Measurements from ENCODE around the gene AMD1.
"Not testable (repeated sequence)": the region's sequence is repeated elsewhere in the genome, so short reads cannot be mapped to it uniquely, and the experiment has no call there.

AMD1 gene

DNA sequence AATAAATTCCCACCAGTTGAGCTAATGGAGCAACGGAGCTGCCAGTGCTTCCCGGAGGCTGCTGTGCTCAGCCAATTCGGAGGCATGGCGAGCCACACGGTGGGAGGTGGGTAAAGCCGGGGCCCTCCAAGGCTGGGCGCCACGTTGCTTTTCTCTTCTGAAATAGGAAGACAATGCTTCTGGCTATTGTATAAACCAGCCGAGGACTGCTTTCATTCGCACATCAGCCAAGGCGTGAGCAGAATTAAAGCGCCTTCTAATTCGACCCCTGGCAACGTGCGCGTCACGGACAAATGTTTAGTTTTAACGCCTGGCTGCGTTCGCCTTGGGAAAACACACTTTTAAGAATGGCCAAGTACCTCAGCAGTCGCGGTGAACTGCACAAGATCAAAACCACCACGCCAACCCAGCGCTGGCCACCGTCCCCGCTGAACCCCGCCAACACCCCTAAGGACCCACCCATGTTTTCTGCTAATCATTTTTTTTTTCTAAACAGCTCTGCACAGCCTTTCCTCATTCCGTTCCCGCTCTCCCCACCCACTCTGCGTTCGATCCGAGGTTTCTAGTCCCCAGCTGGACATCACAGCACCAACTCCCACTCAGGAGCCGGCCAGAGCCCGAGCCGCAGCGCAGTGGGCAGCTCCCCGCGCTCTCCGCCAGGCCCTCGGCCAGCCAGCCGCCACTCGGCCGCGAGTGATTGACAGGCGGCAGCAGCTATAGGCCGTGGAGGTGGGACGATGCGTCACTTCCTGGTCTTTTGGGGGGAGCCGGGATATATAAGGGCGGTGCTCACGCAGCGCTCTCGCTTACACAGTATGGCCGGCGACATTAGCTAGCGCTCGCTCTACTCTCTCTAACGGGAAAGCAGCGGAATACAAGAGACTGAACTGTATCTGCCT lies at the start of gene AMD1:
Gene AMD1 (plus strand): TSS at position 805 of the 899 bp plus-strand sequence. CDS start 321 bp downstream, outside the sequence.
- DNase-seq (ENCODE audit: low read depth in 2 of 2) = peak; percentile 92

DNA sequence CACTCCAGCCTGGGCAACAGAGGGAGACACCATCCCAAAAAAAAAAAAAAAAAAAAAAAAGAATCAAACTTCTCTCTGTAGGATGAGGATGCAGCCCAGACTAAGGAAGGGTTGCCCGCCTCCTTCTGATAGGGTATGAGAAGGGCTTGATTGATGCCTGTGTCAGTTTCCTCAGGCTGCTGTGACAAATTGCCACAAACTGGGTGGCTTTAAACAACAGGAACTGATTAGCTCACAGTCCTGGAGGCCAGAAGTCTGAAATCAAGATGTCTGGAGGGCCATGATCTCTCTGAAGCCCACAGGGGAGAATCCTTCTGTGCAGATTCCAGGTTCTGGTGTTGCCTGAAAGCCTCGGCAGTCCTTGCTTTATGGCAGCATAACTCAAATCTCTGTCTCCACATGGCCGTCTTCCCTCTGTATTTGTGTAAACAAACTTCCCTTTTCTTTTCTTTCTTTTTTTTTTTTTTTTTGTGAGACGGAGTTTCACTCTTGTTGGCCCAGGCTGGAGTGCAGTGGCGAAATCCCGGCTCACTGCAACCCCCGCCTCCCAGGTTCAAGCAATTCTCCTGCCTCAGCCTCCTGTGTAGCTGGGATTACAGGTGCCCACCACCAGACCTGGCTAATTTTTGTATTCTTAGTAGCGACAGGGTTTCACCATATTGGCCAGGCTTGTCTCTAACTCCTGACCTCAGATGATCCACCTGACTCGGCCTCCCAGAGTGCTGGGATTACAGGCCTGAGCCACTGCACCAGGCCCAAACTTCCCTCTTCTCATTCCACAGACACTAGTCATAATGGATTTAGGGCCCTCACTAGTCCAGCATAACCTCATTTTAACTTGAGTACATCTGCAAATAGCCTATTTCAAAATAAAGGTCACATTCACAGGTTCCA lies 48.1 kb upstream of the AMD1 start:
- DNase-seq (ENCODE audit: low read depth in 2 of 2) = no peak

DNA sequence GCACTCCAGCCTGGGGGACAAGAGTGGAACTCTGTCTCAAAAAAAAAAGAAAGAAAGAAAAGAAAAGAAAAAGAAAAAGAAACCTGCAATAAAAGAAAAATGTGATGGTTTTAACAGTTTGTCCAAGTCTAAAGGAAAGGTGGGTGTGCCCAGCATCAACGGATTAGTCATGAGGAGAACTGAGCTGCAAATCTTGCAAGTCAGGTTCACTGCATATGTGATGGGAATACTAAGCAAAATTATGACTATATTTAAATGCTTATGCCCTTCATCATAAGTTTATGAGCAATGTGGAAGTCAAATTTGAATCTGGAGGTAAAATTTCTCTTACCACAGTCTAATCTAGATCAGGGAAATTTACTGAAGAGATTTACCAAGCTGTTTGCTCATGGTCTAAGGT lies 46.2 kb upstream of the AMD1 start:
- DNase-seq (ENCODE audit: low read depth in 2 of 2) = no peak

DNA sequence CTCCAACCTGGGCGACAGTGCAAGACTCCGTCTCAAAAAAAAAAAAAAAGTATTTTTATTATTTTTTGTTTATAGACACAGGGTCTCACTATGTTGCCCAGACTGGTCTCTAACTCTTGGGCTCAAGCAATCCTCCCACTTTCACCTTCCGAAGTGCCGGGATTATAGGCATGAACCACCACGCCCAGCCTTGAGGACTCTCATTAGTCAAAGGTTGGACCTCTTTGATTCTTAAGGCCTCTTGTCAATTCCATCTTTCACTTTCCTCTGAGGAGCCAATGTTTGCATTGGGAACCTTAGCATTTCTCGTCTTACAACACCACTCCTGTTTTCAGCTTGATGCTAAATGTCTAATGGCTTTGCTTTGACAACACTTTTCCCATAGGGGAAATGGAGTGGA lies 43.2 kb upstream of the AMD1 start:
- DNase-seq (ENCODE audit: low read depth in 2 of 2) = no peak

DNA sequence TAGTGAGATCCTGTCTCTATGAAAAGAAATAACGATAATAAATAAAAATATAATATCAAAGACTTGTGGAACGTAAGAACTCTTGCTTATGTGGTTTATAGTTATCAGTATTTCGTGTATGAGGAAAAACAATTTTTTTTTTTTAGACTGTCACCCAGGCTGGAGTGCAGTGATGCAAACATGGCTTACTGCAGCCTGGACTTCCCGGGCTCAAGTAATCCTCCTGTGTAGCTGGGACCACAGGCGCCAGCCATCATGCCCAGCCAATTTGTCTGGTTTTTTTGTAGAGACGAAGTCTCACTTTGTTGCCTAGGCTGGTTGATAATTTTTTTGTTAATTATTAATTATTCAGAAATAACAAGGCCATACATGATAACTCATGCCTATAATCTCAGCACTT lies 40.8 kb upstream of the AMD1 start:
- DNase-seq (ENCODE audit: low read depth in 2 of 2) = no peak

DNA sequence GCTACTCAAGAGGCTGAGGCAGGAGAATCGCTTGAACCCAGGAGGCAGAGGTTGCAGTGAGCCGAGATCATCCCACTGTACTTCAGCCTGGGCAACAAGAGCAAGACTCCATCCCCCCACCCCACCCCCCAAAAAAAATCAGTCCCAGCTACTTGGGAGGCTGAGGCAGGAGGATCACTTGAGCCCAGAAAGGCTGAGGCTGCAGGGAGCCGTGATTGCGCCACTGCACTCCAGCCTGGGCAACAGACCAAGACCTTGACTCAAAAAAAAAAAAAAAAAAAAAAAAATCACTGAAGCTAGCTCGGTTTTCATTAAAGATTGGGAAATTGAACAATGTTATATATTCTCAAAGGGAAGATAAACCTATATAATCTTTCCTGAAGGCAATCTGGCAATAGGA lies 38.8 kb upstream of the AMD1 start:
- not testable (repeated sequence) for DNase-seq (ENCODE audit: low read depth in 2 of 2)

DNA sequence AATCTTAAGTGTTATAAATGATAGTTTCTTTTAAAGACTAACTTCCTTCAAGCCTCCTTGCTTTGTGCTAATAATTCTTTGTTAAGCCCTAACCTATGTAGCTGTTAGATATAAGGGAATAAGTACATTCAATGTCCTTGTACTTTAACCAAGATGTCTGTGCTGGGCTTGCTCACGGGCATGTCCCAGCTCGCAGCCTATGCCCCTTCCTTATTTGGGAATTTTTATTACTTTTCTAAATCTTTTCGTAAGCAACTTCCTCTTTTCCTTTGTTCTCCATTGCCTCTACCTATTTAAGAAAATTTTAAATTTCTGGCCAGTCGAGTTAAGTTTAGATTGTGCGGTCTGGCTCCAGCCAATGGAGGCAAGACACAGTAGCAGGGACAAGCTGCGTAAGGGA lies 33.3 kb upstream of the AMD1 start:
- DNase-seq (ENCODE audit: low read depth in 2 of 2) = no peak

DNA sequence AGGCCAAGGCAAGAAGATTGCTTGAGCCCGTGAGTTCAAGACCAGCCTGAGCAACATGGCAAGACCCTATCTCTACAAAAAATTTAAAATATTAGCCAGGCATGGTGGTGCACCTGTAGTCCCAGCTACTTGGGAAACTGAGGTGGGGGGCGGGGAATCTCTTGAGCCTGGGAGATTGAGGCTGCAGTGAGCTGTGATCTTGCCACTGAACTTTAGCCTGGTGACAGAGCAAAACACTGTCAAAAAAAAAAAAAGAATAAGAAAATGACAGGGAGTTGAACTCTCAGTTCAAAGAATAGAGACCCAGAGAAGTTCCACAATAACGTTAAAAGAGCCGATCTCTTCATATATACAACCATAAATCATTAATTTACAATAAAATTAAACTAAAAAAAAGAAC lies 24.8 kb upstream of the AMD1 start:
- no peak for DNase-seq (ENCODE audit: low read depth in 2 of 2)

DNA sequence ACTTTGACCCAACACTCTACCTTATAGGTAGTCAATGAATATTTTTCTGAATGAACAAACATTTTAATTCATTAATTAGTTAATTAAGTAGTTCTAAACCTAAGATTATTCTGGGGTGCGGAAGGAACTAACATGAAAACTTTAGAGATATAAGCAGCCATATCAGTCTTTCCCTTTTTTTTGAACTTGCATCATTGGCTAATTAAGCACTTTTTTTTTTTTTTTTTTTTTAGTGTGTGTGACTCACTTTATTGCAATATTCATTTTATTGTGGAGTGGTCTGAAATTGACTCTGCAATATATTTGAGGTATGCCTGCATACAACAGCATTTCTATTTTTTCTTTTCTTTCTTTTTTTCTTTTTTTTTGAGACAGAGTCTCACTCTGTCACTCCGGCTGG lies 21.8 kb upstream of the AMD1 start:
- no peak for DNase-seq (ENCODE audit: low read depth in 2 of 2)

DNA sequence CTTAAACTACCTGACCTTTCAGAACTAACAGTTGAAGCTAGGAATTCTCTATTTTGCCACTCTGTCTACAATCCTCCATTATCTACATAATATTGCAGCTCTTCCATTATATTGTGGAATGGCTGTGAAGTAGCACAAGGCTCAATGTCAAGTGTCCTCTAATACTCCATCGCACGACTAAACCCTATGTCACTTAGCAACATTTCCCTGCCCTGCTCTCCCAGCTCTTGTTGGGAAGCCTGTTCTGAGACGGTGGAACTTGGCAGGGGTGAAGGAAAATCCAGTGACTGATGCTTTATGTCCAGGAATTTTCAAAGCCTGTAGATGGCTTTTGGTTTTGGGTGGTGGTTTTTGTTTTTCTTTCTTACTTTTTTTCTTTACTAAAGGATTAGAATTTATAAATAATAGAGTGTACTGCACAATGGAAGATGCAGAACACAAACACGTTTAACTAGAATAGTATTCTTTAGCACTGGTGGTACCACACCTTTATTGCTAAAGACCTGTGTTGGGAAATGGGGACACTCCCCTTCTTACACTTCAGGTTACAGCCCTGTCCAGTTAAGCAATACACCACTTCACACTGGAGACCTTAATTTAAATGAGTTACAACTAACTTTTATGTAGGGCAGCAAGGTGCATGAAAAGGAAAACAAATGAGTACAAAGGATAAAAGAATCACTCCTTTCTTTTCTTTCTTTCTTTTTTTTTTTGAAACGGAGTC lies 20.7 kb upstream of the AMD1 start:
- DNase-seq (ENCODE audit: low read depth in 2 of 2) = no peak

DNA sequence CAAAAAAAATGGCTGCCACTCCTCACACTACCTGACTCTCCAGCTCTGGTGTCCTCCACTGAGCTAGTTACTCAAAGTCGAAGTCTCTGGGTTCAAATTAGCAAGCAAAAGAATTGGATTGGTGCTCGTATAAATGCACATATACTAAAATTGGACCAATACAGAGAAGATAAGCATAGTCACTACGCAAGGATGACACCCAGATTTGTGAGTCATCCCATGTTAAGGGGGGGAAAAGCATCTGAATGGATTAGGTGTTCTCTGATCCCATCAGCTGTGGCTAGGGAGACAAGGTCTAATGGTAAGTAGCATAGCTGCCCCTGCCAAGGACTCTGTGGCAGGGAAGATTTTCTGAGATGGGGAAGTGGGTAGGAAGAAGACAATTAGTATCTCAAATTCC lies 18.3 kb upstream of the AMD1 start:
- DNase-seq (ENCODE audit: low read depth in 2 of 2) = no peak

DNA sequence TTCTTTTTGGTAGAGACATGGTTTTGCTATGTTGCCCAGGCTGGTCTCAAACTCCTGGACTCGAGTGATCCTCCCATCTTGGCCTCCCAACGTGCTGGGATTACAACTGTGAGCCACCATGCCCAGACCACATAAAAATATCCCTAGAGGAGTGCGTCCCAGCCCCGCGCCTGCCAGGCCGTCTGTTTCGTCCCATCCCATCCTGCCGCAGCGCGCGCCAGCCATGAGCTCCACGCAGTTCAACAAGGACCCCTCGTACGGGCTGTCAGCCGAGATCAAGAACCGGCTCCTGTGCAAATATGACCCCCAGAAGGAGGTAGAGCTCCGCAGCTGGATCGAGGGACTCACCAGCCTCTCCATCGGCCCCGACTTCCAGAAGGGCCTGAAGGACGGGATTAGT lies 16.6 kb upstream of the AMD1 start:
- no peak for DNase-seq (ENCODE audit: low read depth in 2 of 2)

DNA sequence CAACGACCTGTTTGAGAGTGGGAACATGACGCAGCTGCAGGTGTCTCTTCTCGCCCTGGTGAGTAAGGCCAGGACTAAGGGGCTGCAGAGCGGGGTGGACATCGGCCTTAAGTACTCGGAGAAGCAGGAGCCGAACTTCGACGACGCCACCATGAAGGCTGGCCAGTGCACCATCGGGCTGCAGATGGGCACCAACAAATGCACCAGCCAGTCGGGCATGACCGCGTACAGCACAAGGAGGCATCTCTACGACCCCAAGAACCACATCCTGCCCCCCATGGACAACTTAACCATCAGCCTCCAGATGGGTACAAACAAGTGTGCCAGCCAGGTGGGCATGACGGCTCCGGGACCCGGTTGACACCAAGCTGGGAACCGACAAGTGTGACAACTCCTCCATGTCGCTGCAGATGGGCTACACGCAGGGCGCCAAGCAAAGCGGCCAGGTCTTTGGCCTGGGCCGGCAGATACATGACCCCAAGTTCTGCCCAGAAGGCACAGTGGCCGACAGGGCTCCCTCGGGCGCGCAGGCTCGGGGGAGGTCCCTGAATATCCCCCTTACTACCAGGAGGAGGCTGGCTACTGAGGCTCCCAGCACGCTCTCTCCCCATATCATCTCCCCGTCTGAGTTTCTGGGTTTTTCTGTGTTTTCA lies 15.9 kb upstream of the AMD1 start:
- no peak for DNase-seq (ENCODE audit: low read depth in 2 of 2)

DNA sequence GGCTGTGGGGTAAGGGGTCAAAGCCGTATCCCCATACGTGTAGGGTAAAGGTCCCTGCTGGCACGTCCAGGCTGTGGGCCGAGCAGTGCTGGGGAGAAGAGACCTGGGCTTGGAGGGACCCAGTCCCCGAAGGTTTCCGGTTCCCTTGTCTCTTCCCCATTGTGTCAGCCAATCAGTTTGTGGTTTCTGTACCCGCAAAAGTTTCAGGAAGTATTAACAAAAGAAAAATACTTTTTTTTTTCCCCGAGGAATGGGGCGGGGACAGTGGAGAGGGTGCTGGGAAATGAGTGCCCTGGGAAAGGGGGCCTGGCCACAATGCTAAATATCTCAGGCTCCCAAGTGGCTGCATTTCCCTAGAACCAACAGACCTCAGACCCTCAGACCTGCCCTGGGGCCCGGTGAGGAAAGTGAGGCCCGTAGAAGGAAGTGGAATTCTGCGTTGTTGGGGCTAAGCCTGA lies 15.2 kb upstream of the AMD1 start:
- no peak for DNase-seq (ENCODE audit: low read depth in 2 of 2)

DNA sequence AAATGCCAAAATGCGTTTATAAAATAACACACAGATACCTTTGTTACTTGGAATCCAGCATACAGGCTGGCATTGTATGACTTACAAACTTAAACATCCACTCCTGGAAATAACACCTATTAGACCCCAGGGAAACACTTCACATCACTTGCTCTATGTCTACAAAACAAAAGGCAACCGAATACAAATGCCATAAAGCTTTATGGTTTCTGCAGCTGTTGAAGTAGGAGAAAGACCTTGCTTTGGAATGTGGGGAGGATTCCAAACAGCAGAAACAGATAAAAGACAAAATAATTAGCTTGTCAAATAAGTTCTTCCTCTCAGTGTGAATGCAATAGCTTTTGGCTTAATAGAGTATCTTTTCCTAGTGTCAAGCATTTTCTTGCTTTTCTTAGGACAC lies 9.8 kb upstream of the AMD1 start:
- no peak for DNase-seq (ENCODE audit: low read depth in 2 of 2)

DNA sequence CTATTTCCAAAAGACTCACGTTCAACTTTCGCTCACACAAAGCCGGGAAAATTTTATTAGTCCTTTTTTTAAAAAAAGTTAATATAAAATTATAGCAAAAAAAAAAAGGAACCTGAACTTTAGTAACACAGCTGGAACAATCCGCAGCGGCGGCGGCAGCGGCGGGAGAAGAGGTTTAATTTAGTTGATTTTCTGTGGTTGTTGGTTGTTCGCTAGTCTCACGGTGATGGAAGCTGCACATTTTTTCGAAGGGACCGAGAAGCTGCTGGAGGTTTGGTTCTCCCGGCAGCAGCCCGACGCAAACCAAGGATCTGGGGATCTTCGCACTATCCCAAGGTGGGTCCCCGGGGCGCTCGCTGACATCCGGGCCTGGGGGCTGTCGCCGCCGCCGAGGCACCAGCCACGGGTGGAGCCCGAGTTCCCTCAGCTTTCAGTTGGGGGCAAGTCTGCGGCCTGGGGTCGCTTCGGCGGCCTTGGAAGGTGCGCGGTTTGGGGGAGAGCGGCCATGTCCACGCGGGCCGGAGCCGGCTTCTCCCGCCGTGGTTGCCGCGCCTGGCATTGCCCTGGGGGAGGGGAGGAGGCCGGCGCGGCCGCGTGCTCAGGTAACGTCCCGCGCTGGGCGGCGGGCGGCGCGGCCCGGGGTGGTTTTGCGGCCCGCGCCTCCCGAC lies 429 bp downstream of the AMD1 start:
- DNase-seq (ENCODE audit: low read depth in 2 of 2) = peak; percentile 12 to 24

DNA sequence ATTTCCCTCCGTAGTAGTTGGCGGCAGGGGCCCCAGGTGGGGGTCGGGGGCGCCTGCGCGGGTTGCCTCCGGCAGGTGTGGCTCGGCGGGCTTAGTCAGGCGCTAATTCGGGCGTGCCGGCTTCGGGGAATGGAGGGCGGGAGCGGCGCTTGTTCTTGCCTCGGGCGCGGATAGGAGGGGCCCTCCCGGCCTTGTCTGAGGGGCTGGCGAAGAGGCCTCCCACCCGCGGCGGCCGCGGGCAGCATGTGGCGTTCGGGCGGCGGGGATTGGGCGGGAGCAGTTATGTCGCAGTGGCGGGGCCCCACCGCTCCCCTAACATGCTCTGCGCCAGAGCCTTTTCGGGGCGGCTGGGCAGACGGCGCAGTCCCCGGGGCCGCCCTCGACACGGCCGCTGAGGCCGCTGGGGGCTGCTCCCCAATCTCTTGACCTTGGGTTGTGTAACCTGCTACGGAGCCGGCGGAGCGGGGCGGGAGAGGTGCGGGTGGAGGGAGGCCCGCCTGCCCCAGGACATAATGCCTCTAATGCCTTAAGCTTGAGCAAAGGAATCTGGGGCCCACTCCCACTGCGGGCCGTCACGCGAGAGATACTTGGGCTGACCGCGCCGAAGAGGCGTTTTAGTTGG lies 1.1 kb downstream of the AMD1 start:
- DNase-seq (ENCODE audit: low read depth in 2 of 2) = peak; percentile 32 to 49

DNA sequence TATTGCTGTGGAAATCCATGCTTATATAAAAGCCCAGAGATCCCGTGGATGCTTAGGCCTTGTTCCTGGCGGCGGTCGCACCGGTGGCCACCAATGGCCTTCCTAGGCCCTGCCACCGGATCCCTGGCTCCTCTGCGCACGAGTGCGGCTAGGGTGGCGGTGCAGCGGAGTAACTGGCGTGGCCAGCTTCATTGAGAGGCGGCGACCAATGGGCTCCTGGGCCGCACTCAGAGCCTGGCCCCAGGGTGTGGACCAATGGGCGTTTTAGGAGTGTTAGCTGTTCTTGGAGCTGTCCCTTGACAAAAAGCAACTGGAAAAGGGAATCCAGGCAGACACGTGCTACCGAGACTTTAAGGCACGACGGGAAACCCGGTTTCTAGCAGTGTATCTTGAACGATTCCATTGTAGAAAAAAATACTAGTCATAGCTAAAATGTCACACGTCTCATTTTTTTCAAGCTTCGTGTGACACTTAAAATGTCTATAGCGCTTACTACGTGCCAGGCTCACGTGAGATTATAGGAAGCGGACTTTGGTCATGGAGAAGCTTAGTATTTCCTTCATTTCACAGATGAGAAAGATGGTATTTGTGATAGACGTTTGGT lies 1.7 kb downstream of the AMD1 start:
- peak; percentile 25 to 31 for DNase-seq (ENCODE audit: low read depth in 2 of 2)

DNA sequence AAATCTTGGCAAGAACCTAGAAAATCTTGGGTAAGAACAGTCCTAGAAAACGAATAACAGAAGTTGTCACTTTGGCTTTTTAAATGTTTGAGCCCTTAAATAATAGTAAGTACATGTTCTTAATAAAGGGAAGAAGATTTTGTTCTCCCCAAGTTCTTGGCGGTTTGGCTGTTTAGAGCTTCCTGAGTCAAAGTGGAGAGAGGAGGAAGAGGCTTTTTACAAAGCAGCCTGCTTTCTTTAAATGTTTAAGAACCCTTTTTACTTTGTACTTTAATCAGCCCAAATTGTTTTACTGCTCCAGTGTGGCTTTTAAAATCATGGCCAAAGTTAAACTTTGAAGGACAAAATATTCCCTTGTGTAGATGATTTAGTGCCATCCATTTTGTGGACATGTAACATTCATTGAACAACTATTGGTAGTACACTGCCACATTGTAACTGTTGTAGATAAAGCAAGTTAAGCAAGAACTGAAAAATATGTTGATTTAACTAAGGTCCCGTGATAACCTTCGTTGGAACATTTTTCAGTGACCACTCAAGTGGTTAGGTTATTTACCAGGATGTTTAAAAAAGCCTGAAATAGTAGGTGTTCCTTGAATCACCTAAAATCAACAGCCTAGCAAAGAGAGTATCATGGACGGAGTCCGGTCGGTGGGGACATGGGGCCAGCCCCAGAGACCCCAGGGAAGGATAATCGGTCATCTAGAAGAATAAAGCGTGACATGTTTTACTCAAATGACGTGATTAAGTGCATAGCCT lies 2.4 kb downstream of the AMD1 start:
- no peak for DNase-seq (ENCODE audit: low read depth in 2 of 2)

Data from activated CD8-positive, alpha-beta memory T cell treated with anti-CD3 and anti-CD28 coated beads for 4 hours (primary cell).